GM19025 (cell line): ENCODE results near the gene CA11.

ENCODE experiments used
- ATAC-seq: cut with Tn5 transposase; IDR thresholded peaks from one replicate; pipeline ENCODE4 v1.9.1; 2021; ENCODE audit warnings: mild to moderate bottlenecking, low read depth, moderate library complexity; ENCODE audit not compliant: unreplicated experiment

The CA11 gene

GRCh38 chr19:48631225-48631624 lies 14.8 kb downstream of the CA11 start:
- ATAC-seq, result no peak

- ATAC-seq, result no peak
Measured at GRCh38 chr19:48630296-48631063, 15.5 kb downstream of the CA11 start.

- no peak for ATAC-seq
Measured at GRCh38 chr19:48629599-48630295, 16.2 kb downstream of the CA11 start.

- no peak for ATAC-seq
Measured at GRCh38 chr19:48629297-48629598, 16.7 kb downstream of the CA11 start.

GRCh38 chr19:48628486-48629296 lies 17.3 kb downstream of the CA11 start:
- ATAC-seq, result no peak

- ATAC-seq, result no peak
Measured at GRCh38 chr19:48627865-48628314, 18.1 kb downstream of the CA11 start.

- ATAC-seq, result no peak
Measured at GRCh38 chr19:48627201-48627864, 18.7 kb downstream of the CA11 start.

GRCh38 chr19:48625891-48626327 lies 20.1 kb downstream of the CA11 start:
- ATAC-seq, result no peak

- ATAC-seq, result no peak
Measured at GRCh38 chr19:48624791-48625723, 20.9 kb downstream of the CA11 start.

GRCh38 chr19:48624067-48624594 lies 21.9 kb downstream of the CA11 start:
- peak; percentile 49 for ATAC-seq

GRCh38 chr19:48623556-48624066 lies 22.4 kb downstream of the CA11 start:
- ATAC-seq, result no peak

GRCh38 chr19:48619692-48620585 lies 26.0 kb downstream of the CA11 start:
- no peak for ATAC-seq

- ATAC-seq, result peak; percentile 79
Measured at GRCh38 chr19:48618916-48619691, 26.9 kb downstream of the CA11 start, which contains the start of the genes RPL18 and SPHK2. RPL18 (minus strand) TSS chr19:48619178; CDS start chr19:48619143, 35 bp downstream. SPHK2 (plus strand) TSS chr19:48619506; CDS start chr19:48620515, 1,009 bp downstream.

GRCh38 chr19:48618278-48618915 lies 27.6 kb downstream of the CA11 start:
- ATAC-seq, result no peak

GRCh38 chr19:48617146-48617937 lies 28.6 kb downstream of the CA11 start:
- ATAC-seq, result no peak

- ATAC-seq, result no peak
Measured at GRCh38 chr19:48616491-48617056, 29.4 kb downstream of the CA11 start.
